HG03039 (cell line): ENCODE results near the gene PIP5K1A.

Experiments
- ATAC-seq: cut with Tn5 transposase; IDR thresholded peaks from one replicate; pipeline ENCODE4 v1.9.1; 2021; ENCODE audit warnings: mild to moderate bottlenecking, moderate library complexity; ENCODE audit not compliant: unreplicated experiment

Gene PIP5K1A

GRCh38 chr1:151288502-151288901 lies 90.2 kb downstream of the PIP5K1A start:
- no peak for ATAC-seq

DNA sequence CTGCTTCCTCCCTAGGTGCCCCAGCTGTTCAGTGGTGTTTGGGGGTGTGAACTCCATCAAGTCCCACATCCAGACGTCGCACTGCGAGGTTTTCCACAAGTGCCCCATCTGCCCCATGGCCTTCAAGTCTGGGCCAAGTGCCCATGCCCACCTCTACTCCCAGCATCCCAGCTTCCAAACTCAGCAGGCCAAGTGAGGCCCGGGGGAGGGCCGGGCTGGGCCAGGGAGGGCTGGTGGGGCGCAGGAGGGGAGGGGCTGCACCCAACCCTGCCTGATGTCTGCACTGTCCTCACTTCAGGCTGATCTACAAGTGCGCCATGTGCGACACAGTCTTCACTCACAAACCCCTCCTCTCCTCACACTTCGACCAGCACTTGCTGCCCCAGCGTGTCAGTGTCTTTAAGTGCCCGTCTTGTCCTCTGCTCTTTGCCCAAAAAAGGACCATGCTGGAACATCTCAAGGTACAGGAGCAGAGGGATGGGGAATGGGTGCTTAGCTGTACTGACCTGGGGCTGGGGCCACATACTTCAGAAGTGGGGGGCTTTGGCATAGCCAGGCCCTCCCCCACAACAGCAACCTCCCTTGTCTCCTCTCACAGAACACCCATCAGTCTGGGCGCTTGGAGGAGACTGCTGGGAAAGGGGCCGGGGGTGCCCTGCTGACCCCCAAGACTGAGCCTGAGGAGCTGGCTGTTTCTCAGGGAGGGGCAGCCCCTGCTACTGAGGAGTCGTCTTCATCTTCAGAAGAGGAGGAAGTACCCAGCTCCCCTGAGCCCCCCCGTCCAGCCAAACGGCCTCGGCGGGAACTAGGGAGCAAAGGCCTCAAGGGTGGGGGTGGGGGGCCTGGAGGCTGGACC lies 91.0 kb downstream of the PIP5K1A start:
- ATAC-seq, result no peak

DNA sequence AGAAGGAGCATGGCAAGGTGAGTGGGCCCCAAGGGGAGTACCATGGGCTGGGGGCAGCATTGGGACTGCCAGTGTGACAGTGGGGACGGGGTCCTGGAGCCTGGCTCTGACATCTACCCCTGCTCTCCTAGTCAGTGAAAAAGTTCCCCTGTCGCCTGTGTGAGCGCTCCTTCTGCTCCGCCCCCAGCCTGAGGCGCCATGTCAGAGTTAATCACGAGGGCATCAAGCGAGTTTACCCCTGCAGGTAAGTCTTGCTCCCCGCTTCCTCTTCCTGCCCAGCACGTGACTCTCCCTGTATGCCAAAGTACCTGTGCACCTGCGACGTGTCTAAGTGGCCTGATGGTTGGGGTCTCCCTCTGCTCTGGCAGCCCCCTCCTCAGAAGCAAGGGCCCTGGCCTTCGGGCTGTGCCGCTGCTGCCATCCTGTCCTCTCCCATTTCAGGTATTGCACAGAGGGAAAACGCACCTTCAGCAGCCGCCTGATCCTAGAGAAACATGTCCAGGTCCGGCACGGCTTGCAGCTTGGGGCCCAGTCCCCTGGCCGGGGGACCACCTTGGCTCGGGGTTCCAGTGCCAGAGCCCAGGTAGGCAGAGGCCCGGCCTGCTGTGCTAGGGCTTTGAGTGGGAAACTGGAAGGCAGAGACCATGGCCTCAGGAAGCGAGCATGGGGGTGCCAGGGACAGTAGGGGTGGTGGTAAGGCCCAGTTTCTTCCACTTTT lies 91.8 kb downstream of the PIP5K1A start:
- no peak for ATAC-seq

DNA sequence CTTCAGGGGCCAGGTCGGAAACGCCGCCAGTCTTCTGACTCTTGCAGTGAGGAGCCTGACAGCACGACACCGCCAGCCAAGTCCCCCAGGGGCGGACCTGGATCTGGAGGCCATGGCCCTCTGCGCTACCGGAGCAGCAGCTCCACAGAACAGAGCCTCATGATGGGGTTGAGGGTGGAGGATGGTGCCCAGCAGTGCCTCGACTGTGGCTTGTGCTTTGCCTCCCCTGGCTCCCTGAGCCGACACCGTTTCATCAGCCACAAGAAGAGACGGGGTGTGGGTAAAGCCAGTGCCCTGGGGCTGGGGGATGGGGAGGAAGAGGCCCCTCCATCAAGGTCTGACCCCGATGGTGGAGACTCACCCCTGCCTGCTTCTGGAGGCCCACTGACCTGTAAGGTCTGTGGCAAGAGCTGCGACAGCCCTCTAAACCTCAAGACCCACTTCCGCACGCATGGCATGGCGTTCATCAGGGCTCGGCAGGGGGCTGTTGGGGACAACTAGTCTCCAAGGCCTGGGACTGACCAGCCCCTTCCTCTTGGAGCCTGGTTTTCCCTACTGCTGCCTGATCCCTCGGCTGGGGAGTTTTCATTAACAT lies 92.5 kb downstream of the PIP5K1A start:
- ATAC-seq, result no peak

GRCh38 chr1:151292207-151293030 lies 94.1 kb downstream of the PIP5K1A start:
- no peak for ATAC-seq

DNA sequence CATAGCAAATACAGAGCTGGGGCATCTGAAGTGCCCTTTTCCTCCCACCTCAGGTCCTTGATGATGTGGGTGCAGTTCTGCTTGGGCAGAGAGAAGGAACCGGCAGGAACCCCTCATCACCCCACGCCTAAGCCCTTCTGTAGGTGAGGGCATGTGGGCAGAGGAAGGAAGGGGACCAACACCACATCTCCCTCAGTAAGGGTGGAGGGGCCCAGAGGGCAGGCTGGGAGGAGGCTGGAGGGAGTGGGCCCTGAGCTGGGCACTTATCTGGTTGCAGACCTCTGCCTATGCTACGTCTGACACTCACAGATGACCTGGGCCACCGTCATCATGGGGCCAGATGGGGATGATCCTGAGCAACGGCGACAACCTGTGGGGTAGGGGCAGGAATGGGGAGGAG lies 94.7 kb downstream of the PIP5K1A start:
- ATAC-seq, result no peak

DNA sequence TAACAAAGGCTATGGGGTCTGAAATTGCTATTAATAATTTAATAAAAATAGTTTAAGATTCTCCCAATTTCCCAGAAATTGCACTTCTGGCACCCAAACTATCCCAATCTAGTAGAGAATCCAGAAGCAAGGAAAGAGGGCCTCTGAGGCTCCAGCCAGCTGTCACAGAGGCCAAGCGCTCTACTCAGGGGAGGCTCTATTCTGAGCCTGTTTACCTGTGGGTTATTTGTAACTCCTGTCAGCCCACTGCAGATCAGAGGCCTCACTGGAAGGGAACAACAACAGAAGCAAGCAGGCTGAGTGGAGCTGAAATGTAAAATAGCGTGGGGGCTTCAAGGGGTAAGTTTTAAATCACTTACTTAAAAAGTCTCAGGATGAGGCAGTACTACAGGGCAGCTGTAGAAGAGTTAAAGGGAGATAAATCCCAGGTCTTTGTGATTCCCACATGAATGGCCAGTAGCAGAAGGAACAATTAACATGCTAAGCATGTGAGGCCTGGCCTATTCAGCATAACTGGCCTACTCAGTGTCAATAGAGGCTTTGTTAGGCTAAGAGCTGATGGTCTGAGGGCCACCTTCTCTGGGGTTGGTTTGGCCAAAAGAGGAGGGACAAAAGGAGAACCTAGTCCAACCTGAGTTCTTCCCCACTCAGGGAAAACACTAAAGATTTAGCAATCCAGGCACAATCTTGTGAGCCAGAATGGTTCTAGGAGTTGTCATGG lies 96.5 kb downstream of the PIP5K1A start:
- ATAC-seq, result no peak
